SU-DHL-6 (cell line): ENCODE results near the gene CHRM5.

ENCODE experiments used
- H2AFZ ChIP-seq: fragments of 200-600 bp; sonication (generic); 2 replicates; pipeline ENCODE4 v1.6.1; 2014; ENCODE audit warnings: low read depth, mild to moderate bottlenecking, moderate library complexity, mixed read lengths, antibody characterized with exemption, low read length; ENCODE audit not compliant: severe bottlenecking
- H3F3A ChIP-seq: fragments of 200-600 bp; shearing (Covaris generic); 2 replicates; pipeline ENCODE4 v1.6.0; 2016; ENCODE audit warnings: antibody characterized with exemption, mild to moderate bottlenecking; ENCODE audit not compliant: insufficient read depth
- H3K27ac ChIP-seq: fragments of 200-600 bp; sonication (generic); 2 replicates; pipeline ENCODE4 v1.5.1; 2016; ENCODE audit warnings: low read depth, mild to moderate bottlenecking, low read length, moderate library complexity, mixed read lengths
- H3K27me3 ChIP-seq: fragments of 200-600 bp; sonication (generic), shearing (Covaris generic); 2 replicates; pipeline ENCODE4 v1.6.0; 2014; ENCODE audit warnings: mild to moderate bottlenecking, low read length
- H3K36me3 ChIP-seq: fragments of 200-600 bp; sonication (generic); 2 replicates; pipeline ENCODE4 v1.6.1; 2014; ENCODE audit warnings: mild to moderate bottlenecking, low read length, mixed read lengths
- H3K4me2 ChIP-seq: fragments of 300-600, 200-600 bp; shearing (Covaris generic), sonication (generic); 2 replicates; pipeline ENCODE4 v1.6.0; 2014; ENCODE audit warnings: low read length, low read depth, mild to moderate bottlenecking; ENCODE audit not compliant: poor library complexity, severe bottlenecking
- H3K4me3 ChIP-seq: fragments of 200-600 bp; sonication (generic); 2 replicates; pipeline ENCODE4 v1.5.1; 2014; ENCODE audit warnings: antibody characterized with exemption, low read length, mild to moderate bottlenecking, mixed read lengths; ENCODE audit not compliant: insufficient read depth, poor library complexity, severe bottlenecking
- H3K79me2 ChIP-seq: fragments of 200-600 bp; sonication (generic); 2 replicates; pipeline ENCODE4 v1.6.1; 2014; ENCODE audit warnings: mild to moderate bottlenecking, low read length, moderate library complexity; ENCODE audit not compliant: insufficient read depth
- H3K9ac ChIP-seq: fragments of 200-600 bp; sonication (generic); 2 replicates; pipeline ENCODE4 v1.7.0; 2014; ENCODE audit warnings: mild to moderate bottlenecking, low read length
- H3K9me2 ChIP-seq: fragments of 200-600 bp; sonication (generic); replicated peaks from 2 replicates; pipeline ENCODE4 v1.6.1; 2014; ENCODE audit warnings: low read length; ENCODE audit not compliant: insufficient read depth
- H3K9me3 ChIP-seq: fragments of 200-600 bp; sonication (generic); 2 replicates; pipeline ENCODE4 v1.6.1; 2014; ENCODE audit warnings: low read length, mixed read lengths; ENCODE audit not compliant: insufficient read depth
- H4K20me1 ChIP-seq: fragments of 200-600 bp; sonication (generic); 2 replicates; pipeline ENCODE4 v1.6.1; 2014; ENCODE audit warnings: low read depth, mild to moderate bottlenecking, antibody characterized with exemption, low read length, moderate library complexity, mixed read lengths
- EZH2phosphoT487 ChIP-seq: fragments of 200-600 bp; sonication (generic), shearing (Covaris generic); conservative IDR thresholded peaks from 2 replicates; pipeline ENCODE4 v1.6.1; 2018; ENCODE audit warnings: mild to moderate bottlenecking, antibody characterized with exemption, low read length, moderate library complexity, mixed read lengths
- TF ChIP-seq, protein P1 (sequence below): fragments of 200-600 bp; sonication (generic); IDR thresholded peaks from one replicate; pipeline ENCODE4 v1.5.1; 2017; ENCODE audit warnings: antibody characterized with exemption, mild to moderate bottlenecking, low read length, moderate library complexity; ENCODE audit not compliant: insufficient read depth, poor library complexity, severe bottlenecking

Gene CHRM5

GRCh38 chr15:34043391-34043790 is 75.1 kb downstream of the CHRM5 start:
- Histone ChIP-seq H3K4me2 (no peak overlapping the region), H3K36me3 (no peaks in the 10 kb centered on the region)
- TF ChIP-seq, protein P1, sequence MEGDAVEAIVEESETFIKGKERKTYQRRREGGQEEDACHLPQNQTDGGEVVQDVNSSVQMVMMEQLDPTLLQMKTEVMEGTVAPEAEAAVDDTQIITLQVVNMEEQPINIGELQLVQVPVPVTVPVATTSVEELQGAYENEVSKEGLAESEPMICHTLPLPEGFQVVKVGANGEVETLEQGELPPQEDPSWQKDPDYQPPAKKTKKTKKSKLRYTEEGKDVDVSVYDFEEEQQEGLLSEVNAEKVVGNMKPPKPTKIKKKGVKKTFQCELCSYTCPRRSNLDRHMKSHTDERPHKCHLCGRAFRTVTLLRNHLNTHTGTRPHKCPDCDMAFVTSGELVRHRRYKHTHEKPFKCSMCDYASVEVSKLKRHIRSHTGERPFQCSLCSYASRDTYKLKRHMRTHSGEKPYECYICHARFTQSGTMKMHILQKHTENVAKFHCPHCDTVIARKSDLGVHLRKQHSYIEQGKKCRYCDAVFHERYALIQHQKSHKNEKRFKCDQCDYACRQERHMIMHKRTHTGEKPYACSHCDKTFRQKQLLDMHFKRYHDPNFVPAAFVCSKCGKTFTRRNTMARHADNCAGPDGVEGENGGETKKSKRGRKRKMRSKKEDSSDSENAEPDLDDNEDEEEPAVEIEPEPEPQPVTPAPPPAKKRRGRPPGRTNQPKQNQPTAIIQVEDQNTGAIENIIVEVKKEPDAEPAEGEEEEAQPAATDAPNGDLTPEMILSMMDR, result no peak
- no peak for TF ChIP-seq EZH2phosphoT487

DNA sequence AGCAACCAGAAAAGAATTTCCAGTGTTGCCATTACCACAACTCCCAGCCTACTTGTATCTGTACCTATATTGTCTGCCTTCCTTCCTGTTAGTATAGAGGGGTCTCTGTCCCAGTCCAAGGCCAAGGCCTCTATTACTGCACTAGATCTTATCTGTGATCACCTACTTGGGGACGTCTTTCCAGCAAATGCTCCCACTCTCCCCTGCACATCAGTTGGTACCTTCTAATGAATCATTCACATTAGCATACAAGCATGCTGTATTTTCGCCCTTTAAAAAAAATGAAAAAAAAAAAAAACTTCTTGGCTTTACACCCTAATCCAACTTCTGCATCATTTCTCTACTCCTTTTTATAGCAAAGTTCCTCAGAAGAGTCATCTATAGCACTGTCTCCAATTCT is 75.5 kb downstream of the CHRM5 start:
- no peak overlapping the region for H3K4me2 ChIP-seq
- H2AFZ ChIP-seq, result no peak overlapping the region
- H3K9me3 ChIP-seq, result no peaks in the 10 kb centered on the region
- no peak overlapping the region for H3K27ac ChIP-seq
- peaks cover 15% of the 10 kb centered on the region for H3F3A ChIP-seq
- TF ChIP-seq EZH2phosphoT487, result no peak
- TF ChIP-seq, protein P1, result no peak
- no peak overlapping the region for H3K9ac ChIP-seq
- no peaks in the 10 kb centered on the region for H4K20me1 ChIP-seq
- H3K9me2 ChIP-seq, result no peaks in the 10 kb centered on the region
- H3K4me3 ChIP-seq, result no peak overlapping the region
- no peaks in the 10 kb centered on the region for H3K27me3 ChIP-seq
- no peaks in the 10 kb centered on the region for H3K36me3 ChIP-seq
- no peaks in the 10 kb centered on the region for H3K79me2 ChIP-seq

More at GRCh38 chr15:34043391-34043790, 75.1 kb downstream of the CHRM5 start:
- Histone ChIP-seq H3F3A (peaks cover 15% of the 10 kb centered on the region), H3K79me2 (no peaks in the 10 kb centered on the region), H3K9me2 (no peaks in the 10 kb centered on the region), H3K27ac (no peak overlapping the region), H3K4me3 (no peak overlapping the region), H3K9ac (no peak overlapping the region), H3K9me3 (no peaks in the 10 kb centered on the region), H3K27me3 (no peaks in the 10 kb centered on the region), H2AFZ (no peak overlapping the region), H4K20me1 (no peaks in the 10 kb centered on the region)

DNA sequence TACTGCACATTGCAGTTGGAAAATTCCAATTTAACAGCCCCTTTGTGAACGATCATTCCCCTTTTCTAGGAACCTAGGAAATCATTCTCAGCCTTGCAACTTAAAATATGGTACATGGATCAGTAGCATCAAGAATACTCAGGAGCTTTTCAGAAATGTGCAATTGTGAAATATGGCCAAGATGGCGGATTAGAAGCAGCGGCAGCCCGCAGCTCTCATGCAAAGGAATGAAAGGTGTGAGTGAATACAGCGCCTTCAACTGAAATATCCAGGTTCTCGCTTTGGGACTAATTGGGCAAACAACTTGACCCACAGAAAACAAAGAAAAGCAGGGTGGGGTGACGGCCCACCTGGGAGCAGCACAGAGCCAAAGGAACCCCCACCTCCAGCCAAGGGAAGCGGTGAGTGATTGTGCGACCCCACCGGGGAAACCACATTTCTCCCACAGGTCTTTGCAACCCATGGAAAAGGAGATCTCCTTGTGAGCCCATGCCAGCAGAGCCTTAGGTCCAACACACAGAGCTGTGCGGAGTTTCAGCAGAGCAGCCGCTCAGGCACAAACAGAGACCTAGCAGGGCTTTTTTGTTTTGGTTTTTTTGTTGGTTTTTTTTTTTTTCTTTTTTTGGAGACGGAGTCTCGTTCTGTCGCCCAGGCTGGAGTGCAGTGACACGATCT is 78.3 kb downstream of the CHRM5 start:
- no peaks in the 10 kb centered on the region for H3K9me3 ChIP-seq
- no peak overlapping the region for H3K4me3 ChIP-seq
- H3K9ac ChIP-seq, result no peak overlapping the region
- H3F3A ChIP-seq, result no peaks in the 10 kb centered on the region
- no peak overlapping the region for H3K4me2 ChIP-seq
- H3K27me3 ChIP-seq, result no peaks in the 10 kb centered on the region
- no peak for TF ChIP-seq EZH2phosphoT487
- TF ChIP-seq, protein P1, result no peak
- H3K79me2 ChIP-seq, result no peaks in the 10 kb centered on the region
- H3K9me2 ChIP-seq, result no peaks in the 10 kb centered on the region
- H3K27ac ChIP-seq, result no peak overlapping the region
- 0 out of 2 replicates have a peak, but pooled peaks cover 3% of the 10 kb centered on the region for H3K36me3 ChIP-seq
- H2AFZ ChIP-seq, result no peak overlapping the region
- no peaks in the 10 kb centered on the region for H4K20me1 ChIP-seq
